NCI-H2029 treated with DMSO at 0.1 percent for 48 hours (cell line): ENCODE data around the gene WFS1.

ENCODE experiments used
- DNase-seq: peaks from one replicate; lab custom pipeline; 2025; lab: John Stamatoyannopoulos, UW

The WFS1 gene

DNA sequence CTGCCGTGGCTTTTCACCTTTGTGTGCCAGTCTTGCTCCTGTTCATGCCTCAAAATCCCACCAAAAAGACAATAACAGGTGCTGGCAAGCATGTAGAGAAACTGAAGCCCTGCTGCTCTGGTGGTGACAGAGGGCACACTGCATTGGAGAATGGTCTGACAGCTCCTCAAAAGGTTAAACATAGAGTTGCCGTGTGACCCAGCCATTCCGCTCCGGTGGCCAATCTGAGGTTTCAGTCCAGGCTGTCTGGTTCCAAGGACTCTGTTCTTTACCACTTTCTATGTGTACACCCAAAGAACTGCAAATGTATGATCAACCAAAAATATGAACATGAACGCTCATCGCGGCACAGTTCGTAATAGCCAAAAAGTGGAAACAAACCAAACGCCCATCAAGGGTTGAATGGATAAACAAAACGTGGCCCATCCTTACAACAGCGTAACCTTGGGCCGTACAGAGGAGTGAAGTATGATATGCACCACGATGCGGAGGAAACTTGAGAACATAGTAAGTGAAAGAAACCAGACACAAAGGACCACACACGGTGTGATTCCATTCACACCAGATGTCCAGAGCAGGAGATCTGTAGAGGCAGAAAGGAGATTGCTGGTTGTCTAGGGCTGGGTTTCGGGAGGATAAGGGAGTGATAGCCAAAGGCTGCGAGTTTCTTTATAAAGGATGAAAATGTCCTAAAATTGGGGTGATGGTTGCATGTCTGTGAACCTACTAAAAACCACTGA lies 33.6 kb upstream of the WFS1 start:
- no peak for DNase-seq

GRCh38 chr4:6236816-6237390 lies 32.7 kb upstream of the WFS1 start:
- DNase-seq, result no peak

- no peak for DNase-seq
Measured at GRCh38 chr4:6239486-6239885, 30.2 kb upstream of the WFS1 start.

DNA sequence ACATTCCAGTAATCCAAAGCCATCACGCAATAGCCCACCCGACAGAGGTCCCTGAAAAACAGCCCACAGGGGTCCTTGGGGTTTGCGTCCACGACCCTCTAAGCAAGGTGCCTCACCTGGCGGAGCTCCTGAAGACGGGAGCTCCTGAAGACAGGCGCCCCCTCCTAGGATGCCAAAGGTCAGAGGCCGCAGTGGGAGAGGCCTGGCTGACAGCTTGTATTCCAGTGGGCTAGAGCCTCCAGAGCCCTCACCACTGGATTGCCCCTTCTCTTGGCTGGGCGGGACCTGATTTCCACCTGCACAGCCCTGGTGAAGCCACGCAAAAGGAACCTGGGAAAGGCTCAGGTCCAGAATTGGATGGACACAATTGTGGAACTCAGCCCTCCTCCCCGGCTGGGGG lies 29.7 kb upstream of the WFS1 start:
- DNase-seq, result no peak

- DNase-seq, result no peak
Measured at GRCh38 chr4:6241062-6241845, 28.4 kb upstream of the WFS1 start.

GRCh38 chr4:6242271-6243029 lies 27.2 kb upstream of the WFS1 start:
- no peak for DNase-seq

GRCh38 chr4:6245246-6246169 lies 24.1 kb upstream of the WFS1 start:
- DNase-seq, result no peak

GRCh38 chr4:6246170-6246634 lies 23.4 kb upstream of the WFS1 start:
- no peak for DNase-seq

DNA sequence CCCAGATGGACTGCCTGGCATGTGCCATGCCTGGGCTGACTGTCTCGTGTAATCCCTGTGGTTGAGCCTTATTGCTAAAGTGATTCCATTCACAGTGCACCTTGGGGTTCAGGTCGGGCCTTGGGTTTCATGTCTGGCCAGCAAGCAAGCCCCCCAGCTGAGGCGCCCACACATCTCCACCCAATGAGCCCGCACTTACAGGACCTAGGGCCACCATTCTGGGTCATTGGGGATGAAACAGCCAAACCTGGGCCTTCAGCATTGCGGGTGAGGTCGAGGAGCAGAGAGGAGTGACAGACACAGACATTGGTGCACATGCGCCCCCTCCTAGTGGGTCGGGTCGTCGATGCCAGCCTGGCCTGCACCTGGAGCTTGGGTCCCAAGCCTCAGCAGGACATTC lies 21.3 kb upstream of the WFS1 start:
- no peak for DNase-seq

DNA sequence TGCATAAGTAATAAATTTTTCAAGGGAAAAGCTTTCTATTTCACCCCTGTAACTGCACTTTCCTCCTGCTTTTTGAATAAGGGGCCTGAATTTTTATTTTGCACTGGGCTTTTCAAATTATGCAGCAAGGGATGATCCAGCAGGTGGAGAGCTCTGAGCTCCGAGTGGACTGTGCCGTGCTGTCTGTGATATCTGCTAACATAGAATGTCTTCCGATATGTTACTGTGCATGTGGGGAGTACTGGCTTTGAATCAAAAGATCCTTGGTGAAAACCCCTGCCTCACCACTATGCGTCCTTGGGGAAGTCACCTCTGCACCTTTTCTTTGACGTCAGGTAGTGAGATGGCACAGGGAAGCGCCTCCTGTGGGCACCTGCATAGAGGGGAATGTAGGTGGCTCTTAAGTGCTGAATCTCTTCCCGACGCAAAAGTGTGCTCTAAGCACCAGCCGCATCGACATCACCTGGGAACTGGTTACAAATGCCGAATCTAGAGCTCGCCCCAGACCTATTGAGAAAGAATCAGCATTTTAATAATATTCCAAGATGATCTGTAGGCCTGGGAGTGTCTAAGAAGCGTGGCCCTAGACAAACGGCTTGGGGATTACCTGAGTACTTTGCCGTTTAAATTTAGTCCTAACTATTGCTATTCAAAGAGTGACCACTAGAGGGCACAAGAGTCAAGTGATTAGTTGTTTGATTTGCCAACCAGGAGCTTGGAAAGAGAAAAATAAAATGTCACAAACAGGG lies 19.2 kb upstream of the WFS1 start:
- DNase-seq, result peak; percentile 62

- DNase-seq, result no peak
Measured at GRCh38 chr4:6250984-6251295, 18.7 kb upstream of the WFS1 start.

- DNase-seq, result no peak
Measured at GRCh38 chr4:6251365-6251764, 18.3 kb upstream of the WFS1 start.

GRCh38 chr4:6252051-6252450 lies 17.6 kb upstream of the WFS1 start:
- no peak for DNase-seq

- no peak for DNase-seq
Measured at GRCh38 chr4:6253111-6253510, 16.5 kb upstream of the WFS1 start.

DNA sequence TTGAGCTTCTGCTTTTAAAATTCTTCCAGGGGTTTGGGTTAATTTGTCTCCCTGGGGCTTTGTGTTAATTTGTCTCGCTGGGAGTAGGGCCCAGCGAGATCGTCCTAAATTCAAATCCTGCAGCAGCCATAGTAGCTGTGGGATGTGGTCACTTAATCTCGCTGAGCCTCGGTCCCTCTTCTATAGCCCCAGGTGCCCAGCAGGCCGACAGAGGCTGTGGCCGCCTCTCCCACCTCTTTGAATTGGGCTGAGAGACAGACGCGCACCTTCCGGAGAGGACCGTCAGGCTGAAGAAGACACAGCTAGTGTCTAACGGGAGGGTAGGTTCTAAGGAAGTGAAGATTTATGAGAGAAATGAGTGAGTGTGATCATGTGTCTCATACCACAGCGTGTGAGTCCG lies 15.7 kb upstream of the WFS1 start:
- DNase-seq, result no peak

- no peak for DNase-seq
Measured at GRCh38 chr4:6256141-6256540, 13.5 kb upstream of the WFS1 start.

DNA sequence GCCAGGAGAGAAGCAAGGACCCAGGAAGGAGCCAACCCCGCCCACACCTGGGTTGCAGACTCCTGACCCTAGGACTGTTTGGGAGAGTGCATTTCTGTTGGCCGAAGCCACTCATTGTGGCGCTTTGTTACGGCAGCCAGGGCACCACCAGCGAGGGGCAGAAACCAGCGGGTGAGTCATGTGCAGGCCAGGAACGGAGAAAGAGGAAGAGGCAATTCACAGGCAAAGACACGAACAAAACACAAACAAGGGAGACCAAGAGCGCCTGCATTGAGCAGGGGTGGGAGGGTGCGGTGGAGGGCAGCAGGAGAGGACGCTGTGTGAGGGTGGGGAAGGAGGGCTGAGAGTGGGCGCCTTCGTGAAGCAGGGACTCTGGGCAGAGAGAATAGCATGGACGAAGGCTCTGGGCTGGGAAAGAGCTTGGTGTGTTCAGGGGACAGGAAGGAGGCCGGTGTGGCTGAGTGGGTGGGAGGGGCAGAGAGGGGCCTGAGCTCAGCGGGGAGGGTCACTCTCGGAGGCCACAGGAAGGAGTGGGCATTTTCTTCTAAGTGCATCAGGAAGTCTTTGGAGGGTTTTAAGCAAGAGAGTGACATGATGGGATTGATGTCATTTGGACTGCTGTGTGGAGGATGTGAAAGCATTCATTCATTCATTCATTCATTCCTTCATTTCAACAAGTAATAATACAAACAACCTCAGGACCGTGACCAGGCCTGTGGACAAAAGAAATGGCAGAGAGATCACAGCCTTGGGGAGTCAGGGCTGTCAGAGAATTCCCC lies 12.2 kb upstream of the WFS1 start:
- DNase-seq, result no peak

- DNase-seq, result no peak
Measured at GRCh38 chr4:6258026-6258360, 11.7 kb upstream of the WFS1 start.

GRCh38 chr4:6258741-6259140 lies 10.9 kb upstream of the WFS1 start:
- DNase-seq, result no peak

GRCh38 chr4:6259886-6260285 lies 9.8 kb upstream of the WFS1 start:
- DNase-seq, result no peak
